GM12872 (cell line): ENCODE data around the gene FUOM.

ENCODE experiments used
- TF ChIP-seq, protein P1 (sequence below): IDR thresholded peaks from 3 replicates; pipeline ENCODE4 v1.5.1; 2011; ENCODE audit warnings: low read depth, mild to moderate bottlenecking, low read length, moderate library complexity; ENCODE audit not compliant: insufficient read depth

Gene FUOM

DNA sequence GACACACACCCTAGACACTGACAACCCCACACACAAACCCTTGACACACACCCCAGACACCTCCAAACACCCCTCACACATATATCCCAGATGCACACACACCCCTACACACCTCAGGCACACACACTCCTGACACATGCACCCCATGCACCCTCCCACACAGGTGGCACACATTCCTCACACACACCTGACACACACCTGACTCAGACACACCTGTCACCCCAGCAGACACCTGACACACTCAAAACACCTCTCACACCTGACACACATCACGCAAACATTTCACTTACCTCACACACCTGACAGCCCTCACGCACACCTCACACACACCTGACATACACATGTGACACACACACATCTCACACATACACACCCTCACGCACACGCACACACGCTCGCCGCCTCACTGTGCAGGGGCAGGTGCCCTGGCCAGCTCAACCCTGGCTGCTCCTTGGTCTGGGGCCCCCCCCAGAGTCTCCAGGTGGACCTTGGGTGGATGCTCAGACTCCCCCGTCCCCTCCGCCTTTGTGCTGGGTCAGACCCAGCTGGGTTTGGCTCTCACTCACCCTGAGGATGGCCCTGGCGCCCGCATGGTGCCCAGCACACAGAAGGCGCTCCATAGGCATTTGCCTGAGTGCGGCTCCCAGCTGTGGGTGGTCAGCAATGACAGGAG lies 18.0 kb downstream of the FUOM start:
- TF ChIP-seq, protein P1, sequence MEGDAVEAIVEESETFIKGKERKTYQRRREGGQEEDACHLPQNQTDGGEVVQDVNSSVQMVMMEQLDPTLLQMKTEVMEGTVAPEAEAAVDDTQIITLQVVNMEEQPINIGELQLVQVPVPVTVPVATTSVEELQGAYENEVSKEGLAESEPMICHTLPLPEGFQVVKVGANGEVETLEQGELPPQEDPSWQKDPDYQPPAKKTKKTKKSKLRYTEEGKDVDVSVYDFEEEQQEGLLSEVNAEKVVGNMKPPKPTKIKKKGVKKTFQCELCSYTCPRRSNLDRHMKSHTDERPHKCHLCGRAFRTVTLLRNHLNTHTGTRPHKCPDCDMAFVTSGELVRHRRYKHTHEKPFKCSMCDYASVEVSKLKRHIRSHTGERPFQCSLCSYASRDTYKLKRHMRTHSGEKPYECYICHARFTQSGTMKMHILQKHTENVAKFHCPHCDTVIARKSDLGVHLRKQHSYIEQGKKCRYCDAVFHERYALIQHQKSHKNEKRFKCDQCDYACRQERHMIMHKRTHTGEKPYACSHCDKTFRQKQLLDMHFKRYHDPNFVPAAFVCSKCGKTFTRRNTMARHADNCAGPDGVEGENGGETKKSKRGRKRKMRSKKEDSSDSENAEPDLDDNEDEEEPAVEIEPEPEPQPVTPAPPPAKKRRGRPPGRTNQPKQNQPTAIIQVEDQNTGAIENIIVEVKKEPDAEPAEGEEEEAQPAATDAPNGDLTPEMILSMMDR = no peak

- TF ChIP-seq, protein P1 = no peak
Measured at GRCh38 chr10:133338080-133339071, 19.4 kb downstream of the FUOM start.

DNA sequence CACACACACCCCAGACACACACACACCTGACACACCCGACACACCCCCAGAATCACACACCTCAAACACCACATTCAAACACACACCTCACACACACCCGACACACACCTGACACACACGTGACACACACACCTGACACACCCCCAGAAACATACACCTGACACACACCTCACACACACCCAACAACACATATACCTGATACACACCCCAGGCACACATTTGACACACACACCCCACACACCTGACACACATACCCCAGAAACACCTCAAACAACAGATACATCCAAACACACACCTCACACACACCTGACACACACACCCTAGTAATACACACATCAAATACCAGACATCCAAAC lies 20.5 kb downstream of the FUOM start:
- TF ChIP-seq, protein P1 = no peak

DNA sequence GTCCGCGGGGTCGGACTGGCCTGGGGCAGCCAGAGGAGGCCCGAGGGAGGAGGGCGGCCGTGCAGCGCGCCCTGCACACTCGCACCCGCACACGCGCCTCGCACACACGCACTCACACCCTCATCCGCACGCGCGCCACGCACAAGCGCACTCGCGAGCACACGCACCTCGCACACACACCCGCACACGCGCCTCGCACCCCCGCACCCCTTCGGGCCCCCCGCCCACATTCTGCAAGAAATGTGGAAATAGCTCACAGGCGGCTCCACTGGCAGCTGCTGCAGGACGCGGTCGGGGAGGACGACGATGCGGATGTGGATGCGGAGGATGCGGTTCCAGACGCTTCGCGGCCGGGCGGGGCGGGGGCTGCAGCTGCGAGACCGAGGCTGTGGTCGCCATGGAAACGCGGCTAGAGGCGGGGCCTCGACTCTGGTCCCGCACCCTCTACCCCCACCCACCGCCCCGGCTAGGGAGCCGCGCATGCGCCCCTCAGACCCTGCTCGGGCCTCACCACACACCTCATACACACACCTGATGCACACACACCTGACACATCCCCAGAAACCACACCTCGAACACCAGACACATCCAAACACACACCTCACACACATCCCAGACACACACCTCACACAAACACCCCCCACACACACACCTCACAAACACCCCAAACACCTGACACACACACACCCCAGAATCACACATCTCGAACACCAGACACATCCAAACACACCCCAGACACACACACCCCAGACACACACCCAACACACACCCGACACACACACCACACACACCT lies 21.0 kb downstream of the FUOM start, which contains the start of gene CALY:
Gene CALY (minus strand): TSS at position 320 of the 793 bp plus-strand sequence. CDS start 7,907 bp downstream, outside the sequence.
- TF ChIP-seq, protein P1 = no peak

GRCh38 chr10:133336118-133336576 lies 21.7 kb downstream of the FUOM start:
- TF ChIP-seq, protein P1 = no peak

- TF ChIP-seq, protein P1 = no peak
Measured at GRCh38 chr10:133335246-133336117, 22.3 kb downstream of the FUOM start.
